Ascending aorta (tissue), 2 donors: ENCODE measurements around the gene UBE2N. TPM values are rescaled to one million over a fixed set of nuclear protein-coding genes. Genes with fewer than 3 reads are reported as not detected.
A peak's percentile ranks its signal among the peaks of the same experiment; 100 is the strongest.

ENCODE experiments used
- DNase-seq, 2 donors: peaks; one replicate each; pipeline ENCODE4 v3.0.0-alpha.2; 2019; ENCODE audit warnings: low spot score in 2 of 2
- H3K27ac ChIP-seq, 2 donors: fragments of 200-600 bp; sonication (generic); one replicate each; pipeline ENCODE4 v1.5.1; 2016 to 2017; ENCODE audit warnings: mild to moderate bottlenecking in 1 of 2
- H3K27me3 ChIP-seq: fragments of 200-600 bp; sonication (generic); one replicate; pipeline ENCODE4 v1.5.1; 2017
- H3K36me3 ChIP-seq, 2 donors: fragments of 200-600 bp; sonication (generic); one replicate each; pipeline ENCODE4 v1.5.1; 2016
- H3K4me1 ChIP-seq, 2 donors: fragments of 200-600 bp; sonication (generic); one replicate each; pipeline ENCODE4 v1.5.1; 2016 to 2017; ENCODE audit warnings: mild to moderate bottlenecking in 1 of 2
- H3K4me3 ChIP-seq, 2 donors: fragments of 200-600 bp; sonication (generic); one replicate each; pipeline ENCODE4 v1.5.1; 2016 to 2017; ENCODE audit warnings: mild to moderate bottlenecking in 1 of 2
- H3K9me3 ChIP-seq, 2 donors: fragments of 200-600 bp; sonication (generic); one replicate each; pipeline ENCODE4 v1.5.1; 2016
- intact Hi-C: fragments of 100-400 bp; cut with DNase I; formaldehyde crosslinking; loops from one replicate; pipeline ENCODE4 v1.15.1; 2023
- total RNA-seq: library from RNA; depleted of rRNA; stranded (reverse); fragments of >200 nt; gene quantifications from one replicate; pipeline ENCODE4 v1.1.0, GENCODE V29; 2016
- TF ChIP-seq, protein P1 (sequence below), 3 experiments: fragments of 200-600 bp in 2 of 3; fragments of 450-650 bp in 1 of 3; sonication (generic) in 2 of 3; IDR thresholded peaks; one replicate each; pipeline ENCODE4 v1.5.1; 2016 to 2019; ENCODE audit warnings: antibody characterized with exemption in 3 of 3, mild to moderate bottlenecking in 1 of 3, moderate library complexity in 1 of 3

Gene UBE2N
- total RNA-seq, 1 donor from 2014 or later: 19.4 TPM

DNA sequence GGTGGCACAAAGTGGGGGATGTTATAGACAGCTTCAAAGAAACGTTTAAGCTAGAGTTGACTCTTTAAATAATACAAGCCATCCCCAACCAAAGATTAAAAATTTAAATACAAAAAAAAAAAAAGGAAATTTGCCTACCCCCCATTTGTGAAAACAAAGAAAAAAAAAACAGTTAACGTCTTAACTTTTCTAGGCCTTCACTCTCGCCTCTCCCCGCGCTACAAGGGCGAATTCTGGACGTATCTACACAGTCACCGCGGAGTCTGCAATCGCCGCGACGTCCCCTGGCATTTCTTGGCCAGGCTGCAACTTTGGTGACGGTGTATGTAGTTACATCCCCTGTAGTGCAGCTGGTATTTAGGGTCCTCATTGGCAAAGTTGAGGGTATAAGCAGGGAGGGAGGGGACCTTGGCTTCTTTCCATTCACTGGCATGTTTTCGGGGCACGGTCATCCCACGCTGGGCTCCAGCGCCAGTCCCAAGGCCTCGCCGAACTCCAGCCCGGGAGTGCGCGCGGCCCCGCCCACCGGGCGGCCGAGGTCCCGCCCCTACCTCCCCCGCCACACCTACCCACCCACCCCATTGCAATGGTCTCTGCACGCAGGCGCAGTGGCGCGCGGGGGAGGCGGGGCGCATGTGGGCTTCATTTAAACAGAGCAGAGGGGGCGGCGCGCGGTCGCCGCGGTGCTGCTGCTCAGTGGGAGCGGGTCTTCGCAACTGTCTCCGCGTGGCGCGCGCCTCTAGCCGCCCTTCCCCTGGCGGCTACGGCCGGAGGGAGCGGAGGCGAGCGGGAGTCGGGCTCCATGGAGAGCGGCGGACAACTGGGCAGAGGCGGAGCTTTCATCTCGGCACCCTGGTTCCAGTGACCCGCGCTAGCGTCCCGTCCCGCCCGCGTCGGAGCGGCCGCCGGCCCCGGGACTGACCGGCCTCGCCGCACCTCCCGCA, 64.2 kb downstream of the UBE2N start, which contains the start of gene NUDT4:
NUDT4 (plus strand) TSS at position 674 of the 944 bp plus-strand sequence. CDS start 398 bp downstream, outside the sequence.
- H3K4me1 ChIP-seq: peaks cover 5 to 22% of the 10 kb centered on the region in 2 donors
- H3K27ac ChIP-seq: peak within 1 kb of the TSS; percentile 96 to 99
- no peaks in the 10 kb centered on the region for H3K36me3 ChIP-seq
- no peaks in the 10 kb centered on the region for H3K9me3 ChIP-seq
- H3K4me3 ChIP-seq: peak within 1 kb of the TSS; percentile 56 to 93
- DNase-seq: peak; percentile 96 to 99
- intact Hi-C loops: loop anchor here (1.0 to 5.0 kb wide), 9 partner anchors 17 to 450 kb away; partner anchors contain the start of gene EEA1
- no peaks in the 10 kb centered on the region for H3K27me3 ChIP-seq
- TF ChIP-seq, protein P1, sequence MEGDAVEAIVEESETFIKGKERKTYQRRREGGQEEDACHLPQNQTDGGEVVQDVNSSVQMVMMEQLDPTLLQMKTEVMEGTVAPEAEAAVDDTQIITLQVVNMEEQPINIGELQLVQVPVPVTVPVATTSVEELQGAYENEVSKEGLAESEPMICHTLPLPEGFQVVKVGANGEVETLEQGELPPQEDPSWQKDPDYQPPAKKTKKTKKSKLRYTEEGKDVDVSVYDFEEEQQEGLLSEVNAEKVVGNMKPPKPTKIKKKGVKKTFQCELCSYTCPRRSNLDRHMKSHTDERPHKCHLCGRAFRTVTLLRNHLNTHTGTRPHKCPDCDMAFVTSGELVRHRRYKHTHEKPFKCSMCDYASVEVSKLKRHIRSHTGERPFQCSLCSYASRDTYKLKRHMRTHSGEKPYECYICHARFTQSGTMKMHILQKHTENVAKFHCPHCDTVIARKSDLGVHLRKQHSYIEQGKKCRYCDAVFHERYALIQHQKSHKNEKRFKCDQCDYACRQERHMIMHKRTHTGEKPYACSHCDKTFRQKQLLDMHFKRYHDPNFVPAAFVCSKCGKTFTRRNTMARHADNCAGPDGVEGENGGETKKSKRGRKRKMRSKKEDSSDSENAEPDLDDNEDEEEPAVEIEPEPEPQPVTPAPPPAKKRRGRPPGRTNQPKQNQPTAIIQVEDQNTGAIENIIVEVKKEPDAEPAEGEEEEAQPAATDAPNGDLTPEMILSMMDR (IDR thresholded peaks at IDR 0.05): no peak

DNA sequence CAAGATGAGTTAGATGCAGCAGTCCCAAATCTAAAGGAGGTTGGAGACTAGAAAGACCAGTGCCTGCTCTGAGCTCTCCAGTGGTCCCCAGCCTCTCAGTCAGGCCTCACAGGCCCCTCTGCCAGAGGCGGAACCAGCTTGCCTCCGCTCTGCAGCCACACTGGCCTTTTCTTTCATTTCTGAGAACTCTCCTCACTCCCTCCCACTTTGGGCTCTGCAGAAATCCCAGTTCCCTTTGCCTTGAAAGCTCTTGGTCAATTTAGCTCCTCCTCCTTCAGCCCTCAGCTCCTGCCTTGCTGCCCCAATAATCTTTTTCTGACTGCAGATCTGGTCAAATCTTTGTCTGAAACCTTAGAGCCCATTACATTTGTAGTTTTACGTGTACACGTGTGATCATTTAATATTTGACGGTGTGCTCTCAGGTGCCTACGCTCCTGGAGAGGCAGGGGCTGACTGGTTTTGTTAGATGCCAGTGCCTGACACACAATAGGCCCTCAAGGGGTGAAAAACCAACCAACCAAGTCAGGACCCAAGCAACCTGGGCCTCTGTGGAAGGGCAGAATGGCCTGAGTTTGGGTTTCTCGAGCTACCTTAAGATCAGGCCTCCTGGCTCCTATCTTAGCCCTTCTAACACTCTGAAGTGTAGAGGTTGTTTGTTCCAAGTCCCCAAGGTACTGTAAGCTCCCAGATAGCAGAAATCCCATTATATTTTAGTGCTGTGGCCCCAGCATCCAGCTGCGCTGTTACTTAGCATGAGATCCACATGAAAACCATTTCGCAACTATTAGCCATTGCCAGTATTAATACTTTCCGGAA, 65.1 kb downstream of the UBE2N start:
- peak overlapping the region; percentile 56 to 93 for H3K4me3 ChIP-seq
- peak in 1 of 2 donors; percentile 74 for DNase-seq
- TF ChIP-seq, protein P1 (IDR thresholded peaks at IDR 0.05): peak in 1 of 3 experiments; percentile 16
- intact Hi-C loops: loop anchor here (1.0 to 5.0 kb wide), 9 partner anchors 16 to 449 kb away; partner anchors contain the start of gene EEA1
- peaks cover 5 to 21% of the 10 kb centered on the region in 2 donors for H3K4me1 ChIP-seq
- H3K9me3 ChIP-seq: no peaks in the 10 kb centered on the region
- H3K27me3 ChIP-seq: no peaks in the 10 kb centered on the region
- H3K27ac ChIP-seq: peak overlapping the region; percentile 96 to 99
- H3K36me3 ChIP-seq: no peaks in the 10 kb centered on the region

DNA sequence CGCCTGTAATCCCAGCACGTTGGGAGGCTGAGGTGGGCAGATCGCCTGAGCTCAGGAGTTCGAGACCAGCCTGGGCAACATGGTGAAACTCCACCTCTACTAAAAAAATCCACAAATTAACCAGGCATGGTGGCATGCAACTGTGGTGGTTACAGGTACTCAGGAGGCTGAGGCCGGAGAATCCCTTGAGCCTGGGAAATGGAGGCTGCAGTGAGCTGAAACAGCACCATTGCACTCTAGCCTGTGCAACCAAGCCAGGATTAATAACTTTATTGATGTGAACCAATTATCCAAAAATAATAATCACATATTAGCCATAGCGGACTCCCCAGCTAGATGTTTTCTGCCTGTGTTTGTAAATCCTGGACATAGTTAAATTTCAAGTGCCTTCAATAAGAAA, 65.8 kb downstream of the UBE2N start:
- peak overlapping the region; percentile 96 to 99 for H3K27ac ChIP-seq
- no peaks in the 10 kb centered on the region for H3K27me3 ChIP-seq
- peaks cover 5 to 21% of the 10 kb centered on the region in 2 donors for H3K4me1 ChIP-seq
- TF ChIP-seq, protein P1 (IDR thresholded peaks at IDR 0.05): no peak
- H3K4me3 ChIP-seq: peak overlapping the region; percentile 56 to 93
- no peaks in the 10 kb centered on the region for H3K9me3 ChIP-seq
- DNase-seq: no peak
- no peaks in the 10 kb centered on the region for H3K36me3 ChIP-seq
- intact Hi-C loops: loop anchor here (2.0 to 5.0 kb wide), 8 partner anchors 15 to 449 kb away; partner anchors contain the start of gene EEA1

DNA sequence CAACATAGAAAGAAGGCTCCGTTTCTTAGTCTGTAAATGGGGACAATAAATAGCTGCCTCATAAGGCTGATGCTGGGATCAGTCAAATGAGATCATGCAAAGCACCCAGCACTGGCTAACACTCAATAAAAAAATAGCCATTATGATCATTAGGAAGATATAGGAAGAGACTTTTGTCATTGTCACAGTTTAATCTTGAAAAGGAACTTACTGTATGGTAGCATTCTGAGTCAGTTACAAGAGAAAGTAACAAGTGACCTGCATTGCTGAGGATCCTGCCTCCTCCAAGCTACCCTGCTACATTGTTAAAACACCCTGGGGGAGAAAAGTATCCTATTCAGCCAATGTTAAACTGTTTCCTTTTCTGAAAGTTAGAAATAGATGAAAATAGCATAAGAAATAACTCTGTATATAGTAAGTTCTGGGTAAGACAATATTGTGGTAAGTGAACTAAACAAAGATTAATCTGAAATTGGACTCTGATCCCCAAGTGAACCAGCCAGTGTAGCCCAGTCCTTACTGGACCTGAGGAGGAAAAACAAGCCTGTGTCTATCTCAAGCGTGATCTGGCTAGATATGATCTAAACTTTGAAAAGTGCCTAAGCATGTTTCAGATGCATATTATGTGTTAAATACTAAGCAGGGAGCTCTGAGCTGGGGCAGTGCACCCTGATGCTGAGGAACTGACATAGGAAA, 67.6 kb downstream of the UBE2N start:
- Histone ChIP-seq H3K36me3 (no peaks in the 10 kb centered on the region), H3K27me3 (no peaks in the 10 kb centered on the region), H3K4me3 (no peak overlapping the region), H3K27ac (peak overlapping the region; percentile 6 to 33), H3K4me1 (peaks cover 5 to 21% of the 10 kb centered on the region in 2 donors), H3K9me3 (no peaks in the 10 kb centered on the region)
- intact Hi-C loops: no loop called here
- no peak for DNase-seq
- TF ChIP-seq, protein P1 (IDR thresholded peaks at IDR 0.05): no peak

DNA sequence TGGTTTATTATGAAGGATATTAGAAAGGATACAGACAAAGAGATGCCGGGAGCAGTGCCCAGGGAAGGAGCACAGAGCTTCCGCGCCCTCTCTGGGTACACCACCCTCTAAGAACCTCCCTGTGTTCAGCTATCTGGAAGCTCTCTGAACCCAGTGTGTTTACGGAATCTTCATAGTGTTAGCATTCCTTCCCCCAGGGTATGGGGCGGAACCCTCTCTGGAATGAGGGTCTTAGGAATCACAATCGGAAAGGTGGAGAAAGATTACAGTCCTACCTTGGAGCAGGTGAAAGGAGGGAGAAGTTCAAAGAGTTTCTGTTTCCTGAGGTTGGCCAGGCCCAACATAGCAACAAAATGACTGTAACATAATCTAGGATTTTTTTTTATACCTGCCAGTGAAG, 70.8 kb downstream of the UBE2N start:
- Histone ChIP-seq H3K9me3 (no peaks in the 10 kb centered on the region), H3K36me3 (no peaks in the 10 kb centered on the region), H3K4me1 (peaks cover 0 to 15% of the 10 kb centered on the region in 2 donors), H3K27me3 (no peaks in the 10 kb centered on the region), H3K27ac (no peak overlapping the region), H3K4me3 (no peak overlapping the region)
- TF ChIP-seq, protein P1 (IDR thresholded peaks at IDR 0.05): no peak
- intact Hi-C loops: no loop called here
- no peak for DNase-seq
